SK-N-SH (cell line): Measurements from ENCODE around the gene OTOP3. TPM values are rescaled to one million over a fixed set of nuclear protein-coding genes. Genes with fewer than 3 reads are reported as not detected.
A peak's percentile ranks its signal among the peaks of the same experiment; 100 is the strongest.

Experiments used
- CTCF ChIA-PET: fragments of 300-600, 350-600 bp; formaldehyde crosslinking; extraction: SDS; loops from one replicate; lab custom pipeline; 2021; lab: Yijun Ruan, JAX
- POLR2A ChIA-PET: fragments of 350-600 bp; sonication (Branson Sonifier 250); formaldehyde crosslinking; extraction: SDS; loops from one replicate; lab custom pipeline; 2020; ENCODE audit warnings: antibody characterized with exemption, inconsistent platforms; lab: Yijun Ruan, JAX
- DNase-seq: peaks from one replicate; pipeline ENCODE4 v3.0.0; 2012
- H2AFZ ChIP-seq: fragments of 200-600 bp; sonication (generic); 2 replicates; pipeline ENCODE4 v1.8.1; 2016; ENCODE audit warnings: antibody characterized with exemption, mild to moderate bottlenecking, low read depth
- H3F3A ChIP-seq: fragments of 200-600 bp; sonication (generic); replicated peaks from 2 replicates; pipeline ENCODE3; 2016; ENCODE audit warnings: antibody characterized with exemption, mild to moderate bottlenecking; ENCODE audit not compliant: insufficient read depth
- H3K27ac ChIP-seq, 2 experiments: fragments of 200-500 bp in 1 of 2; fragments of 200-600 bp in 1 of 2; sonication (Bioruptor generic) in 1 of 2; sonication (generic), shearing (Covaris generic) in 1 of 2; 2 replicates each; pipeline versions ENCODE4 v1.5.1 to v1.6.1; 2014 to 2016; ENCODE audit warnings: low read depth in 2 of 2, inconsistent platforms in 1 of 2, low read length in 1 of 2, mild to moderate bottlenecking in 1 of 2, mixed read lengths in 1 of 2
- H3K27me3 ChIP-seq: fragments of 200-600 bp; sonication (generic), shearing (Covaris generic); 2 replicates; pipeline ENCODE4 v1.6.1; 2016; ENCODE audit warnings: mixed run types; ENCODE audit not compliant: insufficient read depth
- H3K36me3 ChIP-seq, 2 experiments: fragments of 200-500 bp in 1 of 2; fragments of 200-600 bp in 1 of 2; sonication (Bioruptor generic) in 1 of 2; sonication (generic) in 1 of 2; replicated peaks in 1 of 2; 2 replicates each; pipeline versions ENCODE3 to v1.5.1; 2014 to 2016; ENCODE audit warnings: low read length in 1 of 2, mild to moderate bottlenecking in 1 of 2; ENCODE audit not compliant: insufficient read depth in 2 of 2, control insufficient read depth in 1 of 2
- H3K4me1 ChIP-seq, 2 experiments: fragments of 200-500 bp in 1 of 2; fragments of 200-600 bp in 1 of 2; sonication (Bioruptor generic) in 1 of 2; sonication (generic), shearing (Covaris generic) in 1 of 2; 2 replicates each; pipeline versions ENCODE4 v1.5.1 to v1.6.1; 2014 to 2016; ENCODE audit warnings: low read depth in 1 of 2, low read length in 1 of 2, mixed run types in 1 of 2; ENCODE audit not compliant: insufficient read depth in 2 of 2, control insufficient read depth in 1 of 2
- H3K4me2 ChIP-seq: fragments of 200-600 bp; sonication (generic), shearing (Covaris generic); 2 replicates; pipeline ENCODE4 v1.6.1; 2017; ENCODE audit warnings: mixed run types
- H3K4me3 ChIP-seq, 2 experiments: fragments of 200-500 bp in 1 of 2; fragments of 200-600 bp in 1 of 2; sonication (Bioruptor generic) in 1 of 2; sonication (generic), shearing (Covaris generic) in 1 of 2; 2 replicates each; pipeline versions ENCODE4 v1.5.1 to v1.8.1; 2014 to 2016; ENCODE audit warnings: low read depth in 2 of 2, inconsistent platforms in 1 of 2, low read length in 1 of 2, mild to moderate bottlenecking in 1 of 2, mixed read lengths in 1 of 2, moderate library complexity in 1 of 2
- H3K79me2 ChIP-seq: fragments of 200-600 bp; sonication (generic); 2 replicates; pipeline ENCODE4 v1.8.1; 2017; ENCODE audit warnings: mild to moderate bottlenecking; ENCODE audit not compliant: insufficient read depth
- H3K9ac ChIP-seq: fragments of 200-600 bp; sonication (generic); 2 replicates; pipeline ENCODE4 v1.6.1; 2017; ENCODE audit warnings: mixed run types
- H3K9me2 ChIP-seq: fragments of 200-600 bp; sonication (generic); 2 replicates; pipeline ENCODE4 v1.6.1; 2017; ENCODE audit warnings: mixed run types
- H3K9me3 ChIP-seq: fragments of 200-600 bp; sonication (generic); 2 replicates; pipeline ENCODE4 v1.6.1; 2017; ENCODE audit warnings: mixed run types, mild to moderate bottlenecking, moderate library complexity
- H4K20me1 ChIP-seq: fragments of 200-600 bp; sonication (generic); 2 replicates; pipeline ENCODE4 v1.6.1; 2017; ENCODE audit warnings: mild to moderate bottlenecking, mixed run types; ENCODE audit not compliant: insufficient read depth
- ELF1 ChIP-seq: IDR thresholded peaks from 2 replicates; pipeline ENCODE4 v1.4.0; 2012
- FOXJ3 ChIP-seq: sonication (generic); formaldehyde crosslinking; IDR thresholded peaks from 2 replicates; pipeline ENCODE4 v1.5.1; 2020; ENCODE audit warnings: mild to moderate bottlenecking, missing genetic modification reagents
- FOXM1 ChIP-seq: IDR thresholded peaks from 2 replicates; pipeline ENCODE4 v1.4.0; 2012; ENCODE audit warnings: low read depth, mild to moderate bottlenecking
- GABPA ChIP-seq: IDR thresholded peaks from 2 replicates; pipeline ENCODE4 v1.4.0; 2012; ENCODE audit warnings: low read depth, mild to moderate bottlenecking
- GATA2 ChIP-seq: sonication (generic); formaldehyde crosslinking; IDR thresholded peaks from 2 replicates; pipeline ENCODE4 v1.5.0; 2020; ENCODE audit warnings: mild to moderate bottlenecking, missing genetic modification reagents
- JUND ChIP-seq: IDR thresholded peaks from 2 replicates; pipeline ENCODE4 v1.4.0; 2012
- MEF2A ChIP-seq: IDR thresholded peaks from 2 replicates; pipeline ENCODE4 v1.4.0; 2012; ENCODE audit warnings: low read depth, borderline replicate concordance
- MXI1 ChIP-seq: IDR thresholded peaks from 2 replicates; pipeline ENCODE4 v1.6.1; 2012; ENCODE audit warnings: mild to moderate bottlenecking, low read depth, low read length, improper control_type of control experiment
- NFIC ChIP-seq: IDR thresholded peaks from 2 replicates; pipeline ENCODE4 v1.4.0; 2012; ENCODE audit warnings: borderline replicate concordance
- NRF1 ChIP-seq: IDR thresholded peaks from 2 replicates; pipeline ENCODE4 v1.6.1; 2012; ENCODE audit warnings: low read depth, mild to moderate bottlenecking, low read length
- RAD21 ChIP-seq: IDR thresholded peaks from 2 replicates; pipeline ENCODE4 v1.6.1; 2012; ENCODE audit warnings: mild to moderate bottlenecking, low read length
- REST ChIP-seq: IDR thresholded peaks from 2 replicates; pipeline ENCODE4 v1.6.1; 2012; ENCODE audit warnings: mild to moderate bottlenecking, low read depth, low read length, moderate library complexity
- RFX5 ChIP-seq: IDR thresholded peaks from 2 replicates; pipeline ENCODE4 v1.6.1; 2012; ENCODE audit warnings: mild to moderate bottlenecking, improper control_type of control experiment, low read length
- SIN3A ChIP-seq: IDR thresholded peaks from 2 replicates; pipeline ENCODE4 v1.6.1; 2012; ENCODE audit warnings: low read depth, mild to moderate bottlenecking, low read length, moderate library complexity, borderline replicate concordance
- SMC3 ChIP-seq: IDR thresholded peaks from 2 replicates; pipeline ENCODE4 v1.6.1; 2012; ENCODE audit warnings: low read depth, low read length, improper control_type of control experiment
- TCF12 ChIP-seq: IDR thresholded peaks from 2 replicates; pipeline ENCODE4 v1.4.0; 2012
- USF1 ChIP-seq: IDR thresholded peaks from 2 replicates; pipeline ENCODE4 v1.4.0; 2012; ENCODE audit warnings: low read depth, borderline replicate concordance
- YY1 ChIP-seq: IDR thresholded peaks from 2 replicates; pipeline ENCODE4 v1.4.0; 2012; ENCODE audit warnings: low read depth, mild to moderate bottlenecking
- WGBS: methylation state at CpG from one replicate; pipeline ENCODE4 v1.1.6; 2017; ENCODE audit warnings: low lambda C conversion rate; 5-methylcytosine and 5-hydroxymethylcytosine counted together
- polyA plus RNA-seq, 3 experiments: library from polyadenylated mRNA; depleted of rRNA; stranded (reverse); fragments of >200 nt; gene quantifications; 2 replicates each; pipeline ENCODE4 v1.2.3, GENCODE V29; 2012
- TF ChIP-seq, protein P1 (sequence below): IDR thresholded peaks from 2 replicates; pipeline ENCODE4; 2012
- TF ChIP-seq, protein P2 (sequence below): fragments of 200-600 bp; sonication (generic); IDR thresholded peaks from 2 replicates; pipeline ENCODE4 v1.6.1; 2017; ENCODE audit warnings: antibody characterized with exemption, mild to moderate bottlenecking, moderate library complexity
- TF ChIP-seq, protein P3 (sequence below): IDR thresholded peaks from 2 replicates; pipeline ENCODE4 v1.4.0; 2012; ENCODE audit warnings: low read depth

The OTOP3 gene
- polyA plus RNA-seq, 1 of the 3 experiments (the other 2 are of a cell fraction), result not detected

DNA sequence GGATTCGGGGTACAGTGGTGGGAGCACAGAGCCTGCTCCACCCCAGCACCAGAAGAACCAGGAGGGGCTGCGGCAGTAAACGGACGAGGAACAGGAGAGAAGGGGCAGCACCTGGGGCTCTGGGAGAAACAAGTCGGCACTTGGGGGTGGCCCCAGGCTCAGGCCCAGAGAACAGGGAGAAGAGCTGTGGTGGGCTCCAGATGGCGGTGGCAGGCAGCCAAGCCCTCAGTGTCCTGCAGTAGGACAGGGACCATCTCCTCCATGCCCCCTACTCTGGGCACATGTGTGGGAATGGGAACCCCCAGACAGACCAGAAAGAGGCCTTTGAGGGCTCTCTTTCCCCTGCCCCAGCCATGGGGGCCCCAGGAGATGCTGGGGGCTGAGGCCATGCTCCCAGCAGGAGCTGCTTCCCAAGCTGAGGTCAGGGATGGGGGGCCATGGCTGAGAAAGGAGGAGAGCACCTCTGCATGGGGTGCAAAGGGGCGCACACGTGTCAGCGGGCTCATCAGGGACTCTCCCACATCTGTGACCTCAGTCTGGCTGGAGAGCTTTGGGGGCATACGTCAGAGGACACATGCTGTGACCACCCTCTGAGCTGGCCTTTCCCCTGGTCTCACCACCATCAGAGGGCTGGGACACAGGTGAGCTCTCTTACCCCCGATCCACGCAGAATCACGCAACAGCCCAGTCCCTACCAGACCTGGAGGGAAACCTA is 19.4 kb upstream of the OTOP3 start:
- H3K27ac ChIP-seq, result no peak overlapping the region
- H3K9ac ChIP-seq, result no peak overlapping the region
- no peaks in the 10 kb centered on the region for H3K79me2 ChIP-seq
- H3K4me1 ChIP-seq, result no peaks in the 10 kb centered on the region
- peak; percentile 63 for DNase-seq
- TF ChIP-seq USF1 (no peak), GATA2 (CRISPR knock-in tag) (no peak), MXI1 (no peak), FOXJ3 (CRISPR knock-in tag) (no peak), NFIC (no peak), RAD21 (no peak), NRF1 (no peak), ELF1 (no peak), MEF2A (no peak), GABPA (no peak), TCF12 (no peak), JUND (no peak)
- TF ChIP-seq, protein P1, sequence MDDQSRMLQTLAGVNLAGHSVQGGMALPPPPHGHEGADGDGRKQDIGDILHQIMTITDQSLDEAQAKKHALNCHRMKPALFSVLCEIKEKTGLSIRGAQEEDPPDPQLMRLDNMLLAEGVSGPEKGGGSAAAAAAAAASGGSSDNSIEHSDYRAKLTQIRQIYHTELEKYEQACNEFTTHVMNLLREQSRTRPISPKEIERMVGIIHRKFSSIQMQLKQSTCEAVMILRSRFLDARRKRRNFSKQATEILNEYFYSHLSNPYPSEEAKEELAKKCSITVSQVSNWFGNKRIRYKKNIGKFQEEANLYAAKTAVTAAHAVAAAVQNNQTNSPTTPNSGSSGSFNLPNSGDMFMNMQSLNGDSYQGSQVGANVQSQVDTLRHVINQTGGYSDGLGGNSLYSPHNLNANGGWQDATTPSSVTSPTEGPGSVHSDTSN, result no peak
- TF ChIP-seq, protein P2, sequence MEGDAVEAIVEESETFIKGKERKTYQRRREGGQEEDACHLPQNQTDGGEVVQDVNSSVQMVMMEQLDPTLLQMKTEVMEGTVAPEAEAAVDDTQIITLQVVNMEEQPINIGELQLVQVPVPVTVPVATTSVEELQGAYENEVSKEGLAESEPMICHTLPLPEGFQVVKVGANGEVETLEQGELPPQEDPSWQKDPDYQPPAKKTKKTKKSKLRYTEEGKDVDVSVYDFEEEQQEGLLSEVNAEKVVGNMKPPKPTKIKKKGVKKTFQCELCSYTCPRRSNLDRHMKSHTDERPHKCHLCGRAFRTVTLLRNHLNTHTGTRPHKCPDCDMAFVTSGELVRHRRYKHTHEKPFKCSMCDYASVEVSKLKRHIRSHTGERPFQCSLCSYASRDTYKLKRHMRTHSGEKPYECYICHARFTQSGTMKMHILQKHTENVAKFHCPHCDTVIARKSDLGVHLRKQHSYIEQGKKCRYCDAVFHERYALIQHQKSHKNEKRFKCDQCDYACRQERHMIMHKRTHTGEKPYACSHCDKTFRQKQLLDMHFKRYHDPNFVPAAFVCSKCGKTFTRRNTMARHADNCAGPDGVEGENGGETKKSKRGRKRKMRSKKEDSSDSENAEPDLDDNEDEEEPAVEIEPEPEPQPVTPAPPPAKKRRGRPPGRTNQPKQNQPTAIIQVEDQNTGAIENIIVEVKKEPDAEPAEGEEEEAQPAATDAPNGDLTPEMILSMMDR, result no peak
- TF ChIP-seq, all 33 proteins: peak for 0
- CTCF ChIA-PET, result interaction anchor here (0.6 to 1.6 kb wide), 3 partner anchors 42 to 1799 kb away, joined by 3 to 6 read pairs (median 3); no protein-coding TSS in a partner anchor
- Histone ChIP-seq H3K4me2 (no peak overlapping the region), H4K20me1 (no peaks in the 10 kb centered on the region), H3K27me3 (no peaks in the 10 kb centered on the region; the same call in 1 of the 2 replicates), H3K36me3 (no peaks in the 10 kb centered on the region), H3F3A (no peaks in the 10 kb centered on the region), H2AFZ (no peak overlapping the region), H3K9me3 (no peaks in the 10 kb centered on the region), H3K4me3 (no peak overlapping the region), H3K9me2 (no peaks in the 10 kb centered on the region)
- WGBS, result 73% methylated on average over 9 of the region's 13 CpGs
- POLR2A ChIA-PET, result no interaction called here

- no peak overlapping the region for H3K9ac ChIP-seq
- TF ChIP-seq, protein P3, sequence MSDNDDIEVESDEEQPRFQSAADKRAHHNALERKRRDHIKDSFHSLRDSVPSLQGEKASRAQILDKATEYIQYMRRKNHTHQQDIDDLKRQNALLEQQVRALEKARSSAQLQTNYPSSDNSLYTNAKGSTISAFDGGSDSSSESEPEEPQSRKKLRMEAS, result no peak
- no peak for TF ChIP-seq YY1
- TF ChIP-seq RFX5, result no peak
- TF ChIP-seq REST, result no peak
- no peak for TF ChIP-seq SMC3
- TF ChIP-seq FOXM1, result no peak
- TF ChIP-seq SIN3A, result no peak
- TF ChIP-seq, all 33 proteins: peak for 0
- H3K36me3 ChIP-seq, result no peaks in the 10 kb centered on the region
- CTCF ChIA-PET, result interaction anchor here (1.6 kb wide), 1 partner anchor 41 kb away, joined by 6 read pairs; no protein-coding TSS in a partner anchor
- no peak for DNase-seq
- H3K27ac ChIP-seq, result no peak overlapping the region
- H3K9me2 ChIP-seq, result no peaks in the 10 kb centered on the region
- H3K4me2 ChIP-seq, result no peak overlapping the region
- H2AFZ ChIP-seq, result no peak overlapping the region
- POLR2A ChIA-PET, result no interaction called here
- no peaks in the 10 kb centered on the region for H3K9me3 ChIP-seq
- no peak overlapping the region for H3K4me3 ChIP-seq
- no peaks in the 10 kb centered on the region for H4K20me1 ChIP-seq
- 78% methylated on average over 11 of the region's 11 CpGs for WGBS
- no peaks in the 10 kb centered on the region for H3F3A ChIP-seq
- peaks cover 3% of the 10 kb centered on the region; the same call in 1 of the 2 replicates for H3K27me3 ChIP-seq
- no peaks in the 10 kb centered on the region for H3K79me2 ChIP-seq
- H3K4me1 ChIP-seq, result no peaks in the 10 kb centered on the region
Observed at GRCh38 chr17:74916851-74917199, 18.9 kb upstream of the OTOP3 start.
